ENCODE measurements around the gene ELP2.
"Not testable (repeated sequence)": the region's sequence is repeated elsewhere in the genome, so short reads cannot be mapped to it uniquely, and the experiment has no call there.

ELP2 gene

DNA sequence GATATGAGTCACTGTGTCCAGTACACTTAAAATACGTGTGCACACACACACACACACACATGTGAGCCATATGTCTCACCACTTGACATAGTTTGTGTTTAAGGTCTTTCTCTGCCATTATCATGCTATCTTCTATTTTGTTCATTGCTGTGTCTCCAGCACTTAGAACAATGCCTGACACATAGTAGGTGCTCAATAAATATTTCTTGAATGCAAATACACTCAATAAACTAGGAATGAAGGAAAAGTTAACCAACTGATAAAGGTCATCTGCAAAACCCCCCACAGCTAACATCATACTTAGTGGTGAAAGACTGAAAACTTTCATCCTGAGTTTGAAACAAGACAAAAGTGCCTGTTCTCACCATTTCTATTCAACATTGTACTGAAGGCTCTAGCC, 62.0 kb downstream of the ELP2 start:
- DNase-seq = no peak

DNA sequence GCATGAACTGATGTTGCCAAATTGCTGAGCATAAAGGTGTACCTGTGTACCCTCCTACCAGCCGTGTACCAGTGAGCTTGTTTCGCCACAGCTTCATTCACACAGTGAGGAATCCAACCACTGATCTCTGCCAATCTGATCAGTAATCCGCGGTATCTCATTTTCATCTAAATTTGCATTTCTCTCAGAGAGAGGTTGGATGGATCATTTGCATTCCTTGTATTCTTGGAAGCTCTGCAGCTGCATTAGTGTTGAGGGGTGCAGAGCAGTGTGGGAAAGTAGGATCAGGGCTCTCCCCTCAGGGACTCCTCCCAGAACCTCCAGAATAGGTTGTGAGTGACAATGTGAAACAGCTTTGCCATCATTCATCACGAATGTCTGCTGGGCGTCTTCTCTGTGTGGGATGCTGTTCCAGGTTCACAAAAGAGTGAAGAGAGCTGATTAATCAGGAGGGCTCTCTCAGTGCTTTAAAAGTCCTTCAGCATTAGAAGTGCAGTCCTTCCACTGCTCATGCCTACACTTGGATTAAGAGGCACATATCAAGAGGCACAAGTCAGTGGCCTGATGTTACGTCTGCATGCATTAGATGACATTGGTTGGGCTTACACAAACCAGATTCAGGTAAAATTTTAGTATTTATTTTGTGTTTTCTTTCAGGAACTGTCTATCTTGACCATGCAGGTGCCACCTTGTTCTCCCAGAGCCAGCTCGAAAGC, 65.1 kb downstream of the ELP2 start:
- no peak for DNase-seq

- no peak for DNase-seq
These were observed 65.9 kb downstream of the ELP2 start for GRCh38 chr18:36195427-36196122.

- no peak for DNase-seq
These were observed 66.7 kb downstream of the ELP2 start for GRCh38 chr18:36196238-36196995.

- DNase-seq = no peak
These were observed 67.9 kb downstream of the ELP2 start for GRCh38 chr18:36197511-36198166.

GRCh38 chr18:36199691-36200295, 70.1 kb downstream of the ELP2 start:
- no peak for DNase-seq

- DNase-seq = no peak
These were observed 70.7 kb downstream of the ELP2 start for GRCh38 chr18:36200354-36200771.

- no peak for DNase-seq
These were observed 72.1 kb downstream of the ELP2 start for GRCh38 chr18:36201765-36202164.

- DNase-seq = no peak
These were observed 73.7 kb downstream of the ELP2 start for GRCh38 chr18:36203360-36203895.

DNA sequence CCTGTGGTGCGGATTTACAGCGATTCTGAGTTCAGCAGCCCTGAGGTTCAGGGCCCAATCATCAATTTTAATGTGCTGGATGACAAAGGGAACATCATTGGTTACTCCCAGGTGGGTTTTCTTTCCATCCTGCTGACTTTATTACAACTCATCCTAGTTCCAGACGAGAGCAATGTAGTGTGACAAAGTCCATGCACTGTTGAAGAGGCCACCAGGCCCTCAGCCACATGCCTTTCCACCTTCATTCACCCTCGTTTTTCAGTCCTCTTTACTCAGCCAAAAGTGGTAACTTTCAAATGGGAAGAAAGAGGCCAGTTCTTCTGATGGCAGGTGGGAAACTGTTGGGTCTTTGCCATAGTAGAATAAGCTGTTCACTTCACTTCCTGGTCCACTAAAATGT, 75.5 kb downstream of the ELP2 start:
- DNase-seq = no peak

- DNase-seq = no peak
These were observed 77.6 kb downstream of the ELP2 start for GRCh38 chr18:36207303-36207702.

GRCh38 chr18:36207969-36208368, 78.3 kb downstream of the ELP2 start:
- DNase-seq = not testable (repeated sequence)

DNA sequence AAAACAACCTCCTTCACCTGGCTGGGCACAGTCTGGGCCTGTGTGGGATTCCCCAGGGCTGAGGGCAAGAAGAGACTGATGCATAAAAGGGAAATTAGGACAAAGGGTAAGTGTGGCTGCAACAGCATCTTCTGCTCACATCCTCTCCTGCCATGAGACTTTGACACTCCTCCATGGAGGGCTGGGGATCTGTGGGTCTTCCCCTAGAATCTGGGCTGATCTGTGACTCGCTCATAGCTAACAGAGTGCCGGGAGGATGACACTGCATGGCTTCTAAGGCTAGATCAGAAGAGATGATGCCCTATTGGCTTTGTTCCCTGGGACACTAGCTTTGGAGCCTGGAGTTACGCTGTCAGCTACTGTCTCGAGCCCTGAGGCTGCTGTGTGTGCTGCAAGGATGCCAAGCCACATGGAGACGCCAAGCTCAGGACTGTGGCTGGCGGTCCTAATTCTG, 81.9 kb downstream of the ELP2 start:
- peak; percentile 78 for DNase-seq

- no peak for DNase-seq
These were observed 82.8 kb downstream of the ELP2 start for GRCh38 chr18:36212301-36213171.

GRCh38 chr18:36214811-36215210, 85.1 kb downstream of the ELP2 start:
- DNase-seq = no peak

GRCh38 chr18:36215577-36215976, 85.9 kb downstream of the ELP2 start:
- DNase-seq = no peak

DNA sequence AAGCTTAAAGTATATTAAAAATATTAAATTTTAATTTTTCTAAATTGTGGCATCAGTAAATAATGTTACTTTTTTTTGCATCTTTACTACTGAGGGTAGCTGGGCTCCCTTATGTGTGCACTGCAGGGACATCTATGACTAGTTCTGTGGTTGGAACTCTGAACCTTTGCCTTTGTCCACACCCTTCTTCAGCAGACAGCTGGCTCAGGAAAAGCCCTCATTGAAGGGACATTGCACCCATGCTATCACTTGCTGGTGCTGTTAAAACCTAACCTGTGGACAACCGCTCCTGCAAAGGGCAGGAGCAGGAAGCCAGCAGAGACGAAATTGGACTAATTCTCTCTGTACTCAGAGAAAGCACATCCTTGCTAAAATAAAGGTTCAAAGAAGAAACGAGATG, 87.6 kb downstream of the ELP2 start:
- no peak for DNase-seq

DNA sequence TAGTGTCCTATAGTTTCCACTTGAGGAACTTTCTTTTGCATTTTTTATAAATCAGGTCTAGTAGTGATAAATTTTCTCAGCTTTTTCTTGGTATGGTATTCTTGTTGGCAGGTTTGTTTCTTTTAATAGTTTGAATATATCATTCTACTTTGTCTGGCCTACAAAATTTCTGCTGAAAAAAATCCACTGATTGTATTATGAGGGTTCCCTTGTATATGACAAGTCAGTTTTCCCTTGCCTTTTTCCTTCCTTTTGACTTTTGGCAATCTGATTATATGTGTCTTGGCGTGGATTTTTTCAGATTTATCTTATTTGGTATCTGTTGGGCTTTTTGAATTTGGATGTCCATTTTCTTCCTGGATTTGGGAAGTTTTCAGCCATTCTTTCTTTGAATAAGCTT, 99.5 kb downstream of the ELP2 start:
- DNase-seq = no peak
